Mammary epithelial cell (primary cell): ENCODE measurements around the gene PARD3B.

Experiments
- EZH2 ChIP-seq: IDR thresholded peaks from 2 replicates; pipeline ENCODE4 v1.6.1; 2012; ENCODE audit warnings: low read length, inconsistent platforms, borderline replicate concordance
- TF ChIP-seq, protein P1 (sequence below), 2 donors: IDR thresholded peaks in 1 of 2; conservative IDR thresholded peaks in 1 of 2; 2 replicates each; pipeline ENCODE4 v1.5.1; 2011 to 2012; ENCODE audit warnings: inconsistent platforms in 2 of 2, low read length in 2 of 2, mild to moderate bottlenecking in 2 of 2, control low read depth in 1 of 2, low read depth in 1 of 2; ENCODE audit not compliant: insufficient read depth in 1 of 2; ENCODE audit errors: extremely low read depth in 1 of 2

DNA sequence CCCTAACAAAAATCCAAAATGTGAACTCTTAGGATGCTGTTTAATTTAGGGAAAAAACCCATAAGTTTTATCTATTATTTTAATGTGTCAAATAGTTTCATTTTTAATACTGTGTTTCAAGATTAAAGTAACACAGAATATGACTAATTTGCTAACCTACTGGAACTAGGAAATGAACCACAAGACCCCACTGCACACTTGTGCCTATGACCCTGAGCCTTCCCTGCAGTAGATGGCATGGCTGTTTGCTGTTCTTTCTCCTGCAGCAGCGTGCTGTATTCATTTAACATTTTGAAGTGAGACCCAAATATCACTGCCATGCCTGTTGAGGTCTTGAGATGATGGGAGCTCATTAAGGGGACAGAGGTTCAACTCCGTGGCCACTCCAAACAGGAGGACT is 571.9 kb downstream of the PARD3B start:
- TF ChIP-seq, protein P1, sequence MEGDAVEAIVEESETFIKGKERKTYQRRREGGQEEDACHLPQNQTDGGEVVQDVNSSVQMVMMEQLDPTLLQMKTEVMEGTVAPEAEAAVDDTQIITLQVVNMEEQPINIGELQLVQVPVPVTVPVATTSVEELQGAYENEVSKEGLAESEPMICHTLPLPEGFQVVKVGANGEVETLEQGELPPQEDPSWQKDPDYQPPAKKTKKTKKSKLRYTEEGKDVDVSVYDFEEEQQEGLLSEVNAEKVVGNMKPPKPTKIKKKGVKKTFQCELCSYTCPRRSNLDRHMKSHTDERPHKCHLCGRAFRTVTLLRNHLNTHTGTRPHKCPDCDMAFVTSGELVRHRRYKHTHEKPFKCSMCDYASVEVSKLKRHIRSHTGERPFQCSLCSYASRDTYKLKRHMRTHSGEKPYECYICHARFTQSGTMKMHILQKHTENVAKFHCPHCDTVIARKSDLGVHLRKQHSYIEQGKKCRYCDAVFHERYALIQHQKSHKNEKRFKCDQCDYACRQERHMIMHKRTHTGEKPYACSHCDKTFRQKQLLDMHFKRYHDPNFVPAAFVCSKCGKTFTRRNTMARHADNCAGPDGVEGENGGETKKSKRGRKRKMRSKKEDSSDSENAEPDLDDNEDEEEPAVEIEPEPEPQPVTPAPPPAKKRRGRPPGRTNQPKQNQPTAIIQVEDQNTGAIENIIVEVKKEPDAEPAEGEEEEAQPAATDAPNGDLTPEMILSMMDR (conservative IDR thresholded peaks at IDR 0.05 in 1 of 2, IDR thresholded peaks at IDR 0.05 in 1 of 2; ENCODE audit: extremely low read depth in 1 of 2, insufficient read depth in 1 of 2, low read depth in 1 of 2, low read length in 2 of 2) = no peak
- TF ChIP-seq EZH2 = no peak
